Fibroblast of mammary gland (primary cell): ENCODE data around the gene CMTM8.
A peak's percentile ranks its signal among the peaks of the same experiment; 100 is the strongest.

Experiments used
- DNase-seq: peaks from one replicate; pipeline ENCODE4 v3.0.0-alpha.2; 2010; ENCODE audit warnings: low read depth
- H3K4me3 ChIP-seq: 2 replicates; pipeline ENCODE4 v1.5.1; 2011; ENCODE audit warnings: low read depth, mild to moderate bottlenecking, low read length, moderate library complexity; ENCODE audit not compliant: control insufficient read depth
- CTCF ChIP-seq: conservative IDR thresholded peaks from 2 replicates; pipeline ENCODE4 v1.5.1; 2011; ENCODE audit warnings: low read depth, low read length, inconsistent platforms; ENCODE audit not compliant: control insufficient read depth, insufficient read depth

CMTM8 gene

GRCh38 chr3:32215185-32215584 is 23.3 kb upstream of the CMTM8 start:
- no peak for TF ChIP-seq CTCF
- DNase-seq = no peak
- no peak overlapping the region for H3K4me3 ChIP-seq

- no peak for TF ChIP-seq CTCF
- DNase-seq = no peak
- H3K4me3 ChIP-seq = no peak overlapping the region
Measured at GRCh38 chr3:32216172-32216783, 22.2 kb upstream of the CMTM8 start.

- DNase-seq = no peak
- no peak overlapping the region for H3K4me3 ChIP-seq
- TF ChIP-seq CTCF = no peak
Measured at GRCh38 chr3:32217339-32217738, 21.1 kb upstream of the CMTM8 start.

- no peak for TF ChIP-seq CTCF
- DNase-seq = no peak
- H3K4me3 ChIP-seq = no peak overlapping the region
Measured at GRCh38 chr3:32219537-32219936, 18.9 kb upstream of the CMTM8 start.

GRCh38 chr3:32220006-32220405 is 18.5 kb upstream of the CMTM8 start:
- no peak overlapping the region for H3K4me3 ChIP-seq
- peak; percentile 6 for DNase-seq
- no peak for TF ChIP-seq CTCF

GRCh38 chr3:32222950-32223349 is 15.5 kb upstream of the CMTM8 start:
- no peak for DNase-seq
- H3K4me3 ChIP-seq = no peak overlapping the region
- TF ChIP-seq CTCF = no peak

- no peak for DNase-seq
- H3K4me3 ChIP-seq = no peak overlapping the region
- TF ChIP-seq CTCF = no peak
Measured at GRCh38 chr3:32224016-32224516, 14.4 kb upstream of the CMTM8 start.
